Keratinocyte (primary cell): ENCODE measurements around the gene SPRED1. TPM values are rescaled to one million over a fixed set of nuclear protein-coding genes. Genes with fewer than 3 reads are reported as not detected.
A peak's percentile ranks its signal among the peaks of the same experiment; 100 is the strongest.

Source experiments
- DNase-seq: peaks from one replicate; pipeline ENCODE4 v3.0.0-alpha.2; 2011; ENCODE audit warnings: low read depth, missing footprints, low spot score
- FAIRE-seq: peaks from 2 replicates; lab custom pipeline; 2011; peaks lifted over from hg19 to GRCh38; lab: Jason Lieb, UNC
- H2AFZ ChIP-seq: 2 replicates; pipeline ENCODE4 v1.6.0; 2012; ENCODE audit warnings: low read length, control low read depth, inconsistent platforms; ENCODE audit not compliant: control insufficient read depth
- H3K27ac ChIP-seq: 2 replicates; pipeline ENCODE4 v1.5.1; 2011; ENCODE audit warnings: low read length; ENCODE audit not compliant: control insufficient read depth, insufficient read depth
- H3K27me3 ChIP-seq: 3 replicates; pipeline ENCODE4 v1.6.0; 2011; ENCODE audit warnings: low read length; ENCODE audit not compliant: control insufficient read depth, insufficient read depth; ENCODE audit errors: extremely low read depth
- H3K36me3 ChIP-seq, 2 experiments: 2 replicates in 1 of 2; 3 replicates in 1 of 2; pipeline ENCODE4 v1.5.1; 2011; ENCODE audit warnings: low read length in 2 of 2, mild to moderate bottlenecking in 1 of 2; ENCODE audit not compliant: control insufficient read depth in 2 of 2, insufficient read depth in 2 of 2; ENCODE audit errors: extremely low read depth in 1 of 2
- H3K4me1 ChIP-seq: 3 replicates; pipeline ENCODE4 v1.5.1; 2011; ENCODE audit warnings: low read length; ENCODE audit not compliant: control insufficient read depth, insufficient read depth; ENCODE audit errors: extremely low read depth
- H3K4me2 ChIP-seq: 3 replicates; pipeline ENCODE4 v1.6.0; 2011; ENCODE audit warnings: low read depth, low read length; ENCODE audit not compliant: control insufficient read depth, insufficient read depth; ENCODE audit errors: extremely low read depth
- H3K4me3 ChIP-seq, 3 experiments: fragments of 200-600 bp in 1 of 3; sonication (generic) in 1 of 3; 2 replicates in 2 of 3; 3 replicates in 1 of 3; pipeline ENCODE4 v1.5.1; 2011 to 2016; ENCODE audit warnings: low read length in 3 of 3, mild to moderate bottlenecking in 3 of 3, control low read depth in 2 of 3, inconsistent platforms in 1 of 3, low read depth in 1 of 3, mixed read lengths in 1 of 3, mixed run types in 1 of 3, moderate library complexity in 1 of 3; ENCODE audit not compliant: control insufficient read depth in 2 of 3, insufficient read depth in 2 of 3; ENCODE audit errors: extremely low read depth in 1 of 3
- H3K79me2 ChIP-seq: 2 replicates; pipeline ENCODE4 v1.6.0; 2012; ENCODE audit warnings: low read length; ENCODE audit not compliant: control insufficient read depth, insufficient read depth
- H3K9ac ChIP-seq: 3 replicates; pipeline ENCODE4 v1.6.0; 2011; ENCODE audit warnings: low read length; ENCODE audit not compliant: control insufficient read depth, insufficient read depth; ENCODE audit errors: extremely low read depth
- H3K9me1 ChIP-seq: 3 replicates; pipeline ENCODE4 v1.6.0; 2011; ENCODE audit warnings: low read length; ENCODE audit not compliant: control insufficient read depth, insufficient read depth; ENCODE audit errors: extremely low read depth
- H3K9me3 ChIP-seq: 2 replicates; pipeline ENCODE4 v1.5.1; 2012; ENCODE audit warnings: low read depth, low read length; ENCODE audit not compliant: control insufficient read depth
- H4K20me1 ChIP-seq: 3 replicates; pipeline ENCODE4 v1.6.0; 2011; ENCODE audit warnings: low read length; ENCODE audit not compliant: control insufficient read depth, insufficient read depth; ENCODE audit errors: extremely low read depth
- CTCF ChIP-seq, 3 experiments: IDR thresholded peaks in 1 of 3; conservative IDR thresholded peaks in 1 of 3; optimal IDR thresholded peaks in 1 of 3; 2 replicates in 2 of 3; 3 replicates in 1 of 3; pipeline versions ENCODE3 to v1.5.1; 2011; ENCODE audit warnings: low read length in 3 of 3, mild to moderate bottlenecking in 3 of 3, moderate library complexity in 2 of 3, control low read depth in 1 of 3, inconsistent platforms in 1 of 3; ENCODE audit not compliant: insufficient read depth in 2 of 3; ENCODE audit errors: extremely low read depth in 1 of 3
- EZH2 ChIP-seq: IDR thresholded peaks from one replicate; pipeline ENCODE4 v1.6.1; 2012; ENCODE audit warnings: inconsistent platforms, mild to moderate bottlenecking, low read length, moderate library complexity
- dilution Hi-C: fragments of 300-500 bp; cut with MboI; formaldehyde crosslinking; loops from one replicate; pipeline ENCODE4 v1.7.0; 2020; ENCODE audit warnings: low sequenced_read_pairs; ENCODE audit not compliant: extremely low pct_ligation_motif_present
- polyA plus RNA-seq, 5 experiments: library from polyadenylated mRNA; depleted of rRNA in 3 of 5; stranded (reverse) in 3 of 5; stranded (forward) in 1 of 5; unstranded in 1 of 5; fragments of >200 nt; gene quantifications; 1 replicate in 1 of 5; 2 replicates in 3 of 5; 3 replicates in 1 of 5; pipeline versions ENCODE4 v1.2.1 to v1.2.3, GENCODE V29; 2011 to 2012; ENCODE audit warnings: missing spikeins in 2 of 5, low read depth in 1 of 5, low replicate concordance in 1 of 5

The SPRED1 gene
- polyA plus RNA-seq, 1 donor (not counting 4 experiments of a cell fraction or from before 2014, with no cell fraction given) = 11.5 TPM

GRCh38 chr15:38225381-38225780, 27.3 kb upstream of the SPRED1 start:
- H4K20me1 ChIP-seq = no peaks in the 10 kb centered on the region

GRCh38 chr15:38226608-38227266, 25.9 kb upstream of the SPRED1 start:
- FAIRE-seq = peak; percentile 89
- Histone ChIP-seq H2AFZ (peak overlapping the region; percentile 29), H3K9ac (no peak overlapping the region), H3K27me3 (no peaks in the 10 kb centered on the region), H3K4me3 (no peak overlapping the region), H4K20me1 (no peaks in the 10 kb centered on the region), H3K4me2 (peak overlapping the region; percentile 9), H3K79me2 (no peaks in the 10 kb centered on the region), H3K36me3 (no peaks in the 10 kb centered on the region), H3K9me3 (no peaks in the 10 kb centered on the region), H3K9me1 (no peaks in the 10 kb centered on the region), H3K4me1 (peaks cover 13% of the 10 kb centered on the region), H3K27ac (peak overlapping the region; percentile 51)
- dilution Hi-C loops = no loop called here
- peak; percentile 61 for DNase-seq
- TF ChIP-seq EZH2 = no peak
- no peak for TF ChIP-seq CTCF (optimal IDR thresholded peaks at IDR 0.05 in 1 of 3, IDR thresholded peaks at IDR 0.05 in 1 of 3, conservative IDR thresholded peaks at IDR 0.05 in 1 of 3; ENCODE audit: extremely low read depth in 1 of 3, insufficient read depth in 2 of 3, low read length in 3 of 3)

More at GRCh38 chr15:38225381-38225780, 27.3 kb upstream of the SPRED1 start:
- Histone ChIP-seq H3K27ac (no peak overlapping the region), H3K9me3 (no peaks in the 10 kb centered on the region), H3K36me3 (no peaks in the 10 kb centered on the region), H3K4me1 (peaks cover 13% of the 10 kb centered on the region), H3K4me3 (no peak overlapping the region), H3K27me3 (no peaks in the 10 kb centered on the region), H3K9me1 (no peaks in the 10 kb centered on the region), H3K79me2 (no peaks in the 10 kb centered on the region), H3K4me2 (no peak overlapping the region), H2AFZ (no peak overlapping the region), H3K9ac (no peak overlapping the region)
- dilution Hi-C loops = no loop called here
- TF ChIP-seq CTCF (optimal IDR thresholded peaks at IDR 0.05 in 1 of 3, IDR thresholded peaks at IDR 0.05 in 1 of 3, conservative IDR thresholded peaks at IDR 0.05 in 1 of 3; ENCODE audit: extremely low read depth in 1 of 3, insufficient read depth in 2 of 3, low read length in 3 of 3) (no peak), EZH2 (no peak)
- FAIRE-seq (peak; percentile 53), DNase-seq (no peak)
